GM12892 (cell line): Measurements from ENCODE around the gene ALOX15B.

Experiments used
- POLR2A ChIP-seq: IDR thresholded peaks from 2 replicates; pipeline ENCODE4 v1.6.1; 2011; ENCODE audit warnings: low read depth, low read length, control low read depth
- POLR2AphosphoS5 ChIP-seq: IDR thresholded peaks from 2 replicates; pipeline ENCODE4 v1.6.1; 2011; ENCODE audit warnings: low read depth, low read length, control low read depth

- TF ChIP-seq POLR2A (no peak), POLR2AphosphoS5 (no peak)
Observed at GRCh38 chr17:8039611-8040168, 831 bp downstream of the ALOX15B start.
